ENCODE measurements around the gene MTARC2.

GRCh38 chr1:220702733-220703270 lies 45.3 kb upstream of the MTARC2 start:
- no peak for TF ChIP-seq POLR2A (IDR thresholded peaks at IDR 0.05; ENCODE audit: low read depth)
- TF ChIP-seq, protein P1, sequence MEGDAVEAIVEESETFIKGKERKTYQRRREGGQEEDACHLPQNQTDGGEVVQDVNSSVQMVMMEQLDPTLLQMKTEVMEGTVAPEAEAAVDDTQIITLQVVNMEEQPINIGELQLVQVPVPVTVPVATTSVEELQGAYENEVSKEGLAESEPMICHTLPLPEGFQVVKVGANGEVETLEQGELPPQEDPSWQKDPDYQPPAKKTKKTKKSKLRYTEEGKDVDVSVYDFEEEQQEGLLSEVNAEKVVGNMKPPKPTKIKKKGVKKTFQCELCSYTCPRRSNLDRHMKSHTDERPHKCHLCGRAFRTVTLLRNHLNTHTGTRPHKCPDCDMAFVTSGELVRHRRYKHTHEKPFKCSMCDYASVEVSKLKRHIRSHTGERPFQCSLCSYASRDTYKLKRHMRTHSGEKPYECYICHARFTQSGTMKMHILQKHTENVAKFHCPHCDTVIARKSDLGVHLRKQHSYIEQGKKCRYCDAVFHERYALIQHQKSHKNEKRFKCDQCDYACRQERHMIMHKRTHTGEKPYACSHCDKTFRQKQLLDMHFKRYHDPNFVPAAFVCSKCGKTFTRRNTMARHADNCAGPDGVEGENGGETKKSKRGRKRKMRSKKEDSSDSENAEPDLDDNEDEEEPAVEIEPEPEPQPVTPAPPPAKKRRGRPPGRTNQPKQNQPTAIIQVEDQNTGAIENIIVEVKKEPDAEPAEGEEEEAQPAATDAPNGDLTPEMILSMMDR (IDR thresholded peaks at IDR 0.05): no peak

Data from esophagus muscularis mucosa (tissue), 3 donors.